Adipocyte (in vitro differentiated cells): ENCODE measurements around the gene KCNA1.

Experiments used
- DNase-seq: peaks from one replicate; pipeline ENCODE4 v3.0.0-alpha.2; 2015; ENCODE audit warnings: low read depth
- H3K27me3 ChIP-seq: replicated peaks from 2 replicates; pipeline ENCODE4 v1.7.0; 2013; ENCODE audit warnings: mild to moderate bottlenecking, low read length, moderate library complexity; ENCODE audit not compliant: control insufficient read depth, insufficient read depth
- H3K36me3 ChIP-seq: 2 replicates; pipeline ENCODE4 v1.7.0; 2013; ENCODE audit warnings: low read length, mild to moderate bottlenecking, moderate library complexity; ENCODE audit not compliant: control insufficient read depth, insufficient read depth, severe bottlenecking
- H3K4me1 ChIP-seq: 2 replicates; pipeline ENCODE4 v1.7.0; 2013; ENCODE audit warnings: mild to moderate bottlenecking, low read length, moderate library complexity; ENCODE audit not compliant: control insufficient read depth, insufficient read depth
- H3K4me3 ChIP-seq: 2 replicates; pipeline ENCODE4 v1.7.0; 2013; ENCODE audit warnings: mild to moderate bottlenecking, low read length, moderate library complexity
- H3K9ac ChIP-seq: 2 replicates; pipeline ENCODE4 v1.7.0; 2013; ENCODE audit warnings: mild to moderate bottlenecking, low read length, moderate library complexity
- H3K9me3 ChIP-seq: 2 replicates; pipeline ENCODE4 v1.7.0; 2013; ENCODE audit warnings: mild to moderate bottlenecking, low read length, moderate library complexity; ENCODE audit not compliant: control insufficient read depth

The KCNA1 gene

DNA sequence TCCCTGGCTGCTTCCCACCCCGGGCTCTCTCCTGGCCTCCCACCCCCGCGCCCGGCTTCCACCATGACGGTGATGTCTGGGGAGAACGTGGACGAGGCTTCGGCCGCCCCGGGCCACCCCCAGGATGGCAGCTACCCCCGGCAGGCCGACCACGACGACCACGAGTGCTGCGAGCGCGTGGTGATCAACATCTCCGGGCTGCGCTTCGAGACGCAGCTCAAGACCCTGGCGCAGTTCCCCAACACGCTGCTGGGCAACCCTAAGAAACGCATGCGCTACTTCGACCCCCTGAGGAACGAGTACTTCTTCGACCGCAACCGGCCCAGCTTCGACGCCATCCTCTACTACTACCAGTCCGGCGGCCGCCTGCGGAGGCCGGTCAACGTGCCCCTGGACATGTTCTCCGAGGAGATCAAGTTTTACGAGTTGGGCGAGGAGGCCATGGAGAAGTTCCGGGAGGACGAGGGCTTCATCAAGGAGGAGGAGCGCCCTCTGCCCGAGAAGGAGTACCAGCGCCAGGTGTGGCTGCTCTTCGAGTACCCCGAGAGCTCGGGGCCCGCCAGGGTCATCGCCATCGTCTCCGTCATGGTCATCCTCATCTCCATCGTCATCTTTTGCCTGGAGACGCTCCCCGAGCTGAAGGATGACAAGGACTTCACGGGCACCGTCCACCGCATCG is 1.8 kb downstream of the KCNA1 start:
- H3K9ac ChIP-seq = no peak overlapping the region
- H3K27me3 ChIP-seq = peaks cover 12% of the 10 kb centered on the region
- H3K4me1 ChIP-seq = peaks cover 6% of the 10 kb centered on the region
- H3K4me3 ChIP-seq = no peak overlapping the region
- H3K9me3 ChIP-seq = no peaks in the 10 kb centered on the region
- DNase-seq = no peak
- H3K36me3 ChIP-seq = no peaks in the 10 kb centered on the region

- Histone ChIP-seq H3K4me3 (no peak overlapping the region), H3K9me3 (no peaks in the 10 kb centered on the region), H3K36me3 (no peaks in the 10 kb centered on the region), H3K27me3 (peaks cover 13% of the 10 kb centered on the region), H3K4me1 (no peaks in the 10 kb centered on the region), H3K9ac (no peak overlapping the region)
- no peak for DNase-seq
These were observed 5.0 kb downstream of the KCNA1 start for GRCh38 chr12:4914720-4915119.

DNA sequence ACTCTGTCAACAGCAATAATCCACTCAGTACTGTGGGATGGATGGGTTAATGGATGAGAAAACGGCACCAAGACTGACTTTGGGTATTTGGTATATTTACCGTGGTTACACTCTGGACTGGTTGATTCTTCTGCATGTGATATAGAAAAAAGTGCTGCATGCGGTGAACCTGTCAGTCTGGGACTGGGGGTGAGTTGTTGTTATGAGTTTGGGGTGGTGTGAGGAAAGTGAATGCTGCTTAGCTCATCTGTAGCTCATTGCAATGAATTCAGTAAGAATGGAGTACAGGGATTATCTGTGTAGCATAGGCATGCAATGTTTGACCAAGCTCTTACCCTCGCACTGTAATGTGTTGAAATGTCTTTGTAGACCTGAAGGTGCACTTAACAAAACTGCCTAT is 6.0 kb downstream of the KCNA1 start:
- no peaks in the 10 kb centered on the region for H3K36me3 ChIP-seq
- H3K4me3 ChIP-seq = no peak overlapping the region
- H3K4me1 ChIP-seq = no peaks in the 10 kb centered on the region
- DNase-seq = no peak
- H3K9me3 ChIP-seq = no peaks in the 10 kb centered on the region
- H3K9ac ChIP-seq = no peak overlapping the region
- peaks cover 10% of the 10 kb centered on the region for H3K27me3 ChIP-seq

GRCh38 chr12:4918950-4919660 is 9.4 kb downstream of the KCNA1 start:
- DNase-seq = peak; percentile 6
- Histone ChIP-seq H3K9ac (no peak overlapping the region), H3K36me3 (no peaks in the 10 kb centered on the region), H3K27me3 (peaks cover 3% of the 10 kb centered on the region), H3K9me3 (no peaks in the 10 kb centered on the region), H3K4me1 (no peaks in the 10 kb centered on the region), H3K4me3 (no peak overlapping the region)

DNA sequence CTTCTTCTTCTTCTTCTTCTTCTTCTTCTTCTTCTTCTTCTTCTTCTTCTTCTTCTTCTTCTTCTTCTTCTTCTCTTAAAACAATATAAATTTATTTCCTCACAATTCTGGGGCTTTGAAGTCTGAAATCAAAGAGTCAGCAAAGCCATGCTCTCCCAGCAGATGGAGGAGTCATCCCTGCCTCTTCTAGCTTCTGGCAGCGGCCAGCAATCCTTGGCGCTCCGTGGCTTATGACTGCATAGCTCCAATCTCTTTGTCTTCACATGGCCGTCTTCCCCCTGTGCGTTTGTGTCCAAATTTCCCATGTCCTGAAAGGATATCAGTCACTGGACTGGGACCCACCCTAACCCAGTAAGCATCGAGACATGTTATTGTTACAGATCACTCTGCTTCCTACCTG is 22.9 kb downstream of the KCNA1 start:
- no peak for DNase-seq
- Histone ChIP-seq H3K27me3 (peaks cover 5% of the 10 kb centered on the region), H3K9ac (no peak overlapping the region), H3K4me1 (no peaks in the 10 kb centered on the region), H3K36me3 (no peaks in the 10 kb centered on the region), H3K4me3 (no peak overlapping the region), H3K9me3 (no peaks in the 10 kb centered on the region)

GRCh38 chr12:4933411-4933810 is 23.7 kb downstream of the KCNA1 start:
- peaks cover 5% of the 10 kb centered on the region for H3K27me3 ChIP-seq
- no peak for DNase-seq
- no peak overlapping the region for H3K9ac ChIP-seq
- H3K4me3 ChIP-seq = no peak overlapping the region
- no peaks in the 10 kb centered on the region for H3K9me3 ChIP-seq
- H3K36me3 ChIP-seq = no peaks in the 10 kb centered on the region
- H3K4me1 ChIP-seq = no peaks in the 10 kb centered on the region

- DNase-seq = no peak
- Histone ChIP-seq H3K9me3 (no peaks in the 10 kb centered on the region), H3K9ac (no peak overlapping the region), H3K4me1 (no peaks in the 10 kb centered on the region), H3K27me3 (peaks cover 5% of the 10 kb centered on the region), H3K36me3 (no peaks in the 10 kb centered on the region), H3K4me3 (no peak overlapping the region)
These were observed 24.8 kb downstream of the KCNA1 start for GRCh38 chr12:4934407-4935035.

- H3K9me3 ChIP-seq = no peaks in the 10 kb centered on the region
- no peaks in the 10 kb centered on the region for H3K27me3 ChIP-seq
- no peak for DNase-seq
- H3K4me3 ChIP-seq = no peak overlapping the region
- H3K4me1 ChIP-seq = no peaks in the 10 kb centered on the region
- no peaks in the 10 kb centered on the region for H3K36me3 ChIP-seq
- H3K9ac ChIP-seq = no peak overlapping the region
These were observed 29.2 kb downstream of the KCNA1 start for GRCh38 chr12:4938900-4939299.

- H3K27me3 ChIP-seq = no peaks in the 10 kb centered on the region
- no peaks in the 10 kb centered on the region for H3K9me3 ChIP-seq
- no peak for DNase-seq
- no peak overlapping the region for H3K9ac ChIP-seq
- H3K36me3 ChIP-seq = no peaks in the 10 kb centered on the region
- H3K4me3 ChIP-seq = no peak overlapping the region
- no peaks in the 10 kb centered on the region for H3K4me1 ChIP-seq
These were observed 29.8 kb downstream of the KCNA1 start for GRCh38 chr12:4939418-4940023.

GRCh38 chr12:4943067-4943937 is 33.6 kb downstream of the KCNA1 start:
- no peaks in the 10 kb centered on the region for H3K4me1 ChIP-seq
- no peak overlapping the region for H3K4me3 ChIP-seq
- no peaks in the 10 kb centered on the region for H3K36me3 ChIP-seq
- H3K27me3 ChIP-seq = no peaks in the 10 kb centered on the region
- H3K9me3 ChIP-seq = no peaks in the 10 kb centered on the region
- no peak for DNase-seq
- no peak overlapping the region for H3K9ac ChIP-seq

- no peak for DNase-seq
- H3K27me3 ChIP-seq = no peaks in the 10 kb centered on the region
- H3K4me1 ChIP-seq = no peaks in the 10 kb centered on the region
- H3K4me3 ChIP-seq = no peak overlapping the region
- no peak overlapping the region for H3K9ac ChIP-seq
- no peaks in the 10 kb centered on the region for H3K9me3 ChIP-seq
- no peaks in the 10 kb centered on the region for H3K36me3 ChIP-seq
These were observed 34.2 kb downstream of the KCNA1 start for GRCh38 chr12:4943938-4944284.
